ENCODE data around the gene RUFY3.

DNA sequence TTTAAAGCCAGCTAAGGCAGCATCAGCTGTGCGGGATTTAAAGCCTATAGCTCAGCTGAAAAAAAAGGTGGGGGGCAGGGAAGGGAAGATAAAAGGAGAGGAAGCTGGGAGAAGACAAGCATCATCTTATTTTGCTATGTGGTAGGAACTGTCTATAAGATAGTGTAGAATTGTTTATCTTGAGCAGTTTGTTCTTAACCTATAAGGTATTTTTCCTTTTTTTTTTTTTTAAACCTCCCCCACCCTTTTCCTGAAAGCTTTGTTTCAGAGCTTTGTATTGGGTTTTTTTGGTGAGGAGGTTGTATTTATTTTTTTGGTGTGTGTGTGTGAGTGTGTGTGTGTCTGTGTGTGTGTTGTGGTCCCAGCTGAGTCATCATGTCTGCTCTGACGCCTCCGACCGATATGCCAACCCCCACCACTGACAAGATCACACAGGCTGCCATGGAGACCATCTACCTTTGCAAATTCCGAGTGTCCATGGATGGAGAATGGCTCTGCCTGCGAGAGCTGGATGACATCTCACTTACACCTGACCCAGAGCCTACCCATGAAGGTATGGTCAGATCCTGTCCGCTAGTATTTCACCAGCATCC, 531 bp downstream of the RUFY3 start:
- TF ChIP-seq, protein P1, sequence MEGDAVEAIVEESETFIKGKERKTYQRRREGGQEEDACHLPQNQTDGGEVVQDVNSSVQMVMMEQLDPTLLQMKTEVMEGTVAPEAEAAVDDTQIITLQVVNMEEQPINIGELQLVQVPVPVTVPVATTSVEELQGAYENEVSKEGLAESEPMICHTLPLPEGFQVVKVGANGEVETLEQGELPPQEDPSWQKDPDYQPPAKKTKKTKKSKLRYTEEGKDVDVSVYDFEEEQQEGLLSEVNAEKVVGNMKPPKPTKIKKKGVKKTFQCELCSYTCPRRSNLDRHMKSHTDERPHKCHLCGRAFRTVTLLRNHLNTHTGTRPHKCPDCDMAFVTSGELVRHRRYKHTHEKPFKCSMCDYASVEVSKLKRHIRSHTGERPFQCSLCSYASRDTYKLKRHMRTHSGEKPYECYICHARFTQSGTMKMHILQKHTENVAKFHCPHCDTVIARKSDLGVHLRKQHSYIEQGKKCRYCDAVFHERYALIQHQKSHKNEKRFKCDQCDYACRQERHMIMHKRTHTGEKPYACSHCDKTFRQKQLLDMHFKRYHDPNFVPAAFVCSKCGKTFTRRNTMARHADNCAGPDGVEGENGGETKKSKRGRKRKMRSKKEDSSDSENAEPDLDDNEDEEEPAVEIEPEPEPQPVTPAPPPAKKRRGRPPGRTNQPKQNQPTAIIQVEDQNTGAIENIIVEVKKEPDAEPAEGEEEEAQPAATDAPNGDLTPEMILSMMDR (conservative IDR thresholded peaks at IDR 0.05; ENCODE audit: low read depth, low read length), result no peak
- TF ChIP-seq EZH2 (IDR thresholded peaks at IDR 0.05; ENCODE audit: borderline replicate concordance, low read depth, low read length, poor library complexity, severe bottlenecking), result no peak

Data from A673 (cell line).